NCI-H226 (cell line): Measurements from ENCODE around the gene PVR.
A peak's percentile ranks its signal among the peaks of the same experiment; 100 is the strongest.
"Not testable (repeated sequence)": the region's sequence is repeated elsewhere in the genome, so short reads cannot be mapped to it uniquely, and the experiment has no call there.

ENCODE experiments used
- DNase-seq: peaks from one replicate; pipeline ENCODE4 v3.0.0-alpha.2; 2015

Gene PVR, protein sequence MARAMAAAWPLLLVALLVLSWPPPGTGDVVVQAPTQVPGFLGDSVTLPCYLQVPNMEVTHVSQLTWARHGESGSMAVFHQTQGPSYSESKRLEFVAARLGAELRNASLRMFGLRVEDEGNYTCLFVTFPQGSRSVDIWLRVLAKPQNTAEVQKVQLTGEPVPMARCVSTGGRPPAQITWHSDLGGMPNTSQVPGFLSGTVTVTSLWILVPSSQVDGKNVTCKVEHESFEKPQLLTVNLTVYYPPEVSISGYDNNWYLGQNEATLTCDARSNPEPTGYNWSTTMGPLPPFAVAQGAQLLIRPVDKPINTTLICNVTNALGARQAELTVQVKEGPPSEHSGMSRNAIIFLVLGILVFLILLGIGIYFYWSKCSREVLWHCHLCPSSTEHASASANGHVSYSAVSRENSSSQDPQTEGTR

DNA sequence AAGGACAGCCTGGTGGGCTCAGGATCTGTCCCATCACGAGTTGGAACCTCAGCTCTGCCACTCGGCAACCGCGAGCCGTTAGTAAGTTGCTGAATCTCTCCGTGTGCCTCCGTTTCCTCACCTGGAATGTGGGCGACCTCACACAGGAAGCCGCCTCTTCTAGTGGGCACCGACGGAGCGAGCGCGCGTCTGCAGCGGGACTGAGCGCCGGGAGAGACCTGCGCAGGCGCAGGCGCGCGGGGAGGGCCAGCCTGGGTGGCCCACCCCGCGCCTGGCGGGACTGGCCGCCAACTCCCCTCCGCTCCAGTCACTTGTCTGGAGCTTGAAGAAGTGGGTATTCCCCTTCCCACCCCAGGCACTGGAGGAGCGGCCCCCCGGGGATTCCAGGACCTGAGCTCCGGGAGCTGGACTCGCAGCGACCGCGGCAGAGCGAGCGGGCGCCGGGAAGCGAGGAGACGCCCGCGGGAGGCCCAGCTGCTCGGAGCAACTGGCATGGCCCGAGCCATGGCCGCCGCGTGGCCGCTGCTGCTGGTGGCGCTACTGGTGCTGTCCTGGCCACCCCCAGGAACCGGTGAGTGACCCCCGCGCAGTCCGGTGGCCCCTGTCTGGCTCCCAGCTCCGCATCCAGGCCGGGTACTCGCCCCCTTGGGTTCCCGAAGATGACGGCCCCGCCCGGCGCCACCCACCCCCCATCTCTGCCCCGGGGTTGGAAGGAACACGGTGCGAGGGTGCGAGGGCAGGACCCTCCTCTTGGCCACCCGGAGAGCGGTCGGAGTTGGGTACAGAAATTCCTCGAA lies at the start of gene PVR:
PVR (plus strand) TSS at position 306 of the 797 bp plus-strand sequence; CDS start at position 493, 187 bp downstream.
- DNase-seq: peak; percentile 74

- DNase-seq: no peak
These were observed 47.1 kb upstream of the PVR start for GRCh38 chr19:44596428-44597130.

DNA sequence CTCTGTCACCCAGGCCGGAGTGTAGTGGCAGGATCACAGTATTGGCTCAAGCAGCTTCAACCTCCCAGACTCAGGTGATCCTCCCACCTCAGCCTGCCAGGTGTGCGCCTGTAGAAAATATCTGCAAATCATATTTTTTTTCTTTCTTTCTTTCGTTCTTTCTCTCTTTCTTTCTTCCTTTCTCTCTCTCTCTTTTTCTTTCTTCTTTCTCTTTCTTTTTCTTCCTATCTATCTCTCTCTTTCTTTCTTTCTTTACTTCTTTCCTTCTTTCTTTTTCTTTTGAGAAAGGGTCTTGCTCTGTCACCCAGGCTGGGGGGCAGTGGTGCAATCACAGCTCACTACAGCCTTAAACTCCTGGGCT lies 46.6 kb upstream of the PVR start:
- no peak for DNase-seq

GRCh38 chr19:44598355-44598754 lies 45.4 kb upstream of the PVR start:
- no peak for DNase-seq

- DNase-seq: no peak
These were observed 44.8 kb upstream of the PVR start for GRCh38 chr19:44598880-44599279.

GRCh38 chr19:44600466-44600865 lies 43.2 kb upstream of the PVR start:
- no peak for DNase-seq

DNA sequence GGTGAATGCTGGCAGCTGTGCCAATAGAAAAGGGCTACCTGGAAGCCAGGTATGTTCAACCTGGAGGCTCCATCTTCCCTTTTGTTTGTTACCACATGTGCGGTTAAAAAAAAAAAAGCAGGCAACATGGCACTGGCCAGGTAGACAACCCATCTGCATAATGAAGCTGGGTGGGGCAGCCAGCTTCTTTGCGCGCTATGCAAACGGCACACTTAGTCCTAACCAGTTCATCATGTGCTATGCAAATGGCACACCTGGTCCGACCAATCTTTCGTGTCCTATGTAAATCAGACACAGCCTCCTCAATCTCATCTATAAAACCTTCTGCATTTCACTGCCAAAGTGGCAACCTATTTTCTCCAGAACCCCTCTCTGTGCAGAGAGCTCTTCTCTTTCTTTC lies 41.6 kb upstream of the PVR start:
- no peak for DNase-seq

GRCh38 chr19:44603201-44603945 lies 40.3 kb upstream of the PVR start:
- DNase-seq: no peak

GRCh38 chr19:44604241-44604640 lies 39.5 kb upstream of the PVR start:
- DNase-seq: no peak

DNA sequence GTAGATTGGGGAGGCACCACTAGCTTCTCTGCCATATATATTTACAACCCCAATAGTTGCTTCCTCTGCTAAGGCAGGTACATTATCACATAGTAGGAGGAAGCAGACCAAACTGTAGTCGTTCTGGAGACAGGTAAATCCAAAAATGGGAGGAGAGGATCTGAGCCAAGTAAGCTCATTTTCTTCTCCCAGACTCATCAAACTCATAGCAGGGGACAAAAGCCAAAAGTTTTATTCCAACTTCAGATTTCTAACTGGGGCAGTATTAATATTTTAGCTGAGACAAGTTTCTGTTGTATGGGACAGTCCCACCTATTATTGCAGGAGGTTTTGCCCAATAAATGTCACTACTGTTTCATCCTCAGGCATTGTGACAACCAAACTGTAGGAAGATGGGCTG lies 38.2 kb upstream of the PVR start:
- no peak for DNase-seq

DNA sequence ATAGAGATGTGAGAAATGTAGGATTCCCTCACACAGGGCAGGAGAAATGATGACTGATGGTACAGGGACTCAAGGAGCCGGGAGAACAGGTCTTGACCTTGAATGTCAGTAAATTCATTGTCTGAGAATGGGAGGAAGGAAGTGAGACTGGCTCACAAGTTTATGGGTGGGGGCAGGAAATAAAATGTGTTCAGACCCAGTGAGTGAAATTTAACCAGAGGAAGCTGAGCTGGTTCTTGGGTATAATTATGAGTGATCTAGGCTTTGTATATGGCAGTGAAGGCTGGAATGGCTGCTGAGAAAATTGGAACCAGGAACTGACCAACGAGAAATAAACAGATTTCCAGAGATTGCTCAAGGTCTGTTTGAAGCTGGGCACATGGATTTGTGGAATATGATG lies 36.7 kb upstream of the PVR start:
- peak; percentile 10 for DNase-seq

GRCh38 chr19:44607917-44608316 lies 35.8 kb upstream of the PVR start:
- DNase-seq: no peak

DNA sequence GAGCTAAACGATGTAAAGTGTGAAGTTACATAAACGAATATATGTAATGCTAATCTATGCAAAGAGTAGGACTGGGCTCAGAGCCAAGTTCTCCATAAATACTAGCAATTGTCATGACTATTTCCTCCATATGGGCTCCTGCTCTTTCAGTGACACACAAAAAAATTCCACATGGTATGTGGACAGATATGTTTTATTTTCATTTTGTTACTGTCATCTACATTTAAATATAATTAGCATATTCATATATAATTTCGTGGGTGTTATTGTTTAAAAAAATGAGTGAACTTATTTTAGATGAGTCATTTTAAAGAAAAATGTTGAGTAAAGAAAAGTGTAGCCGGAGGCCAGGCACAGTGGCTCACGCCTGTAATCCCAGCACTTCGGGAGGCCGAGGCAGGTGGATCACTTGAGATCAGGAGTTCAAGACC lies 35.3 kb upstream of the PVR start:
- DNase-seq: no peak

- DNase-seq: no peak
These were observed 34.5 kb upstream of the PVR start for GRCh38 chr19:44609219-44609618.

GRCh38 chr19:44610497-44610896 lies 33.2 kb upstream of the PVR start:
- DNase-seq: not testable (repeated sequence)

DNA sequence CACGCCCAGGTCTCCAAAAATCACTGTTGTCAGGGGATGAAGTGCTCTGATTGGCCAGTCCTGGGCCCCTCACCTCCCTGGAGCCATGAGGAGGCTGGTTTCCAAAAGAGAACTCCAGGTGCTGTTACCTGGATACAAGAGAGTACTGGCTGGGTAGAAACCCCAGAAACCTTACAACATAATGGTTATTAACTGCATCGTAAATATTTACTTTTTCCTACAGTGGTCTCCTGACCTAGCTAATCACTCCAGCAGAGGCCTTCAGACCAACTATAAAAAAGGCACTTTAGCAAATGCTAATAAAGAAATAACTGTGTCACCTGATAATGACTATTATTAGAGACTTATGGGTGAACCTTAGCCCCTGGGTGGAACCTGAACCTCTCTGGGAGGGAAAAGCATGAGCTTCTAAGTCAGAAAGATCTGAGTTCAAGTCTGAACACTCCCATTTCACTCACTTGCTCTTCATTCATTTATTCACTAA lies 31.9 kb upstream of the PVR start:
- no peak for DNase-seq

GRCh38 chr19:44613295-44614178 lies 30.2 kb upstream of the PVR start, which contains the start of gene IGSF23:
TSS of gene IGSF23 (plus strand) at chr19:44613563. CDS start at chr19:44613646, 83 bp downstream.
- no peak for DNase-seq

DNA sequence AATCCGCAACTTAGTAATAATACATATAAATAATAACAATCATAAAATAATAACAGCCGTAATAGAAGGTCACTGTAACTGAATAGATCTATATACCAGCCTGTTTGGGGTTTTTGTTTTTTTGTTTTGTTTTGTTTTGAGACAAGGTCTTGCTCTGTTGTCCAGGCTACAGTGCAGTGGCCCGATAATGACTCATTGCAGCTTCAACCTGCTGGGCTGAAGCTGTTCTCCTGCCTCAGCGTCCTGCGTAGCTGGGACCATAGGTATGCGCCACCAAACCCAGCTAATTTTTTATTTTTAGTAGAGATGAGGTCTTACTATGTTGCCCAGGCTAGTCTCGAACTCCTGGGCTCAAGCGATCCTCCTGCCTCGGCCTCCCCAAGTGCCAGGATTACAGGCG lies 29.4 kb upstream of the PVR start:
- no peak for DNase-seq

DNA sequence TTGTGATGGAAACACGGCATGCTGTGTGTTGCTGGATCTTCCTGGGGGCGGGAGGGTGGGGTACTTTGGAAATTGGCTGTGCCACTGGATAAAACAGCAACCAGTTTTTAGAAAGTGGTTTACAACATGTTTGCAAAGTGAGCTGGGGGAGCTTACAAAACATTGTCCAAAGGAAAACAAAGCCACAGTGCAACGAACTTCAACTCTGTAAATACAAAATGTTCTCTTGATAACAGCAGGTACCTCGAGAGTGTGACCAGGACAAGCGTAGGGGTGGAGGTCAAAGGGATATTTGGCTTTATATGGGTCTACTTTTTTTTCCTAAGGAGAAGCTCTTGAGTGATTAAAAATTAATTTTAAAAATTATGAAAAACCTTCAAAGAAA lies 27.9 kb upstream of the PVR start:
- no peak for DNase-seq

DNA sequence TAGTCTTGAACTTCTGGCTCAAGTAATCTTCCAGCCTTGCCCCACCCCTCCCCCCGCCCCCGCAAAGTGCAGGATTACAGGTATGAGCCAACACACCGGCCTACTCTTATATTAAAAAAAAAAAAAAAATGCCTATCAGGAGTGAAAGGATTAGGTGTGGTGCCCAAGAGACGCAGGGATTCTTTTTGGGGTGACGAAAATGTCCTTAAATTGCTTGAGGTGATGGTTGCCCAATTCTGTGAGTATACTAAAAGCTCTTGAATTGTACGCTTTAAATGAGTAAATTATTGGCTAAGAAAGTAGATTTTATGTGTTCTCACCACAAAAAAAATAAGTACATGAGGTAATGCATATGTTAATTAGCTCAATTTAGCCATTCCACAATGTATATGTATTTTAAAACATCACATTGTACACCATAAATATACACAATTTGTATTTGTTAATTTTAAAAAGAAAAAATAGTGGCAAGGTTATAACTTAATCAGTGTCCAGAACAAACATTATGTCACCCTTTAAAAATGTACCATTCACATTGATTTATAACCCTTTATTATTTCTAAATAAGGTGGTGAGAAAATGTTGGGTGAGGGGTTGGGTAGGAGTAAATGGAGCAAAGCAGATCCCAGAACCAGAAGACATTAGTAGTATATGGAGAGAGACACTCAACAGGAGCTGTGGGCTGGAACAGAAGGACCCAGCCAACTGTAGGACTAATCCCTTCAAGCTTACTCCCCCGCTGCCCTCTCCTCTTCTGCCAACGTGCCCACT lies 26.4 kb upstream of the PVR start:
- no peak for DNase-seq
